ENCODE data around the gene PRSS53. TPM values are rescaled to one million over a fixed set of nuclear protein-coding genes. Genes with fewer than 3 reads are reported as not detected.
A peak's percentile ranks its signal among the peaks of the same experiment; 100 is the strongest.

The PRSS53 gene
- total RNA-seq, 1 donor from 2014 or later, result 1.1 TPM

DNA sequence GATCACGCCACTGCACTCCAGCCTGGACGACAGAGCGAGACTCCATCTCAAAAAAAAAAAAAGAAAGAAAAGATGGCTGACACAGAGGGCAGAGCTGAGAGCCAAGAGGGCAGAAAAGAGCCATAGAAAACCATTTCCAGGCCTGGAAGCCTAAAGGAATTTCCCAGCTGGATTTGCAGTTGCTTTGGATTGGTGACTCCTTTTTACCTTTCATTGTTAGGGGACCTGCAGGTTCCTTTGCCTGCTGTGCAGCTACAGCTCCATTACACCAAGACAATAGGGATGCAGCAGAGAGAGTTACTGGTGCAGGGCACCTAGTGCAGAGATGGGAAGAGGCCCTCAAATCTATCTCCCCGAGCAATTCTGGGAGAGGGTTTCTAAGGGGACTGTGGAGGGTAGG, 33.1 kb downstream of the PRSS53 start:
- DNase-seq (ENCODE audit: low read depth) (no peak), FAIRE-seq (no peak)
- no peak overlapping the region for H3K4me3 ChIP-seq (ENCODE audit: low read depth, low read length)
- no peaks in the 10 kb centered on the region for H3K27me3 ChIP-seq (ENCODE audit: control insufficient read depth, insufficient read depth, low read length)
- TF ChIP-seq, protein P1, sequence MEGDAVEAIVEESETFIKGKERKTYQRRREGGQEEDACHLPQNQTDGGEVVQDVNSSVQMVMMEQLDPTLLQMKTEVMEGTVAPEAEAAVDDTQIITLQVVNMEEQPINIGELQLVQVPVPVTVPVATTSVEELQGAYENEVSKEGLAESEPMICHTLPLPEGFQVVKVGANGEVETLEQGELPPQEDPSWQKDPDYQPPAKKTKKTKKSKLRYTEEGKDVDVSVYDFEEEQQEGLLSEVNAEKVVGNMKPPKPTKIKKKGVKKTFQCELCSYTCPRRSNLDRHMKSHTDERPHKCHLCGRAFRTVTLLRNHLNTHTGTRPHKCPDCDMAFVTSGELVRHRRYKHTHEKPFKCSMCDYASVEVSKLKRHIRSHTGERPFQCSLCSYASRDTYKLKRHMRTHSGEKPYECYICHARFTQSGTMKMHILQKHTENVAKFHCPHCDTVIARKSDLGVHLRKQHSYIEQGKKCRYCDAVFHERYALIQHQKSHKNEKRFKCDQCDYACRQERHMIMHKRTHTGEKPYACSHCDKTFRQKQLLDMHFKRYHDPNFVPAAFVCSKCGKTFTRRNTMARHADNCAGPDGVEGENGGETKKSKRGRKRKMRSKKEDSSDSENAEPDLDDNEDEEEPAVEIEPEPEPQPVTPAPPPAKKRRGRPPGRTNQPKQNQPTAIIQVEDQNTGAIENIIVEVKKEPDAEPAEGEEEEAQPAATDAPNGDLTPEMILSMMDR (IDR thresholded peaks at IDR 0.05; ENCODE audit: insufficient read depth, low read length, severe bottlenecking), result no peak
- H3K36me3 ChIP-seq (ENCODE audit: control insufficient read depth, insufficient read depth, low read length), result no peaks in the 10 kb centered on the region

DNA sequence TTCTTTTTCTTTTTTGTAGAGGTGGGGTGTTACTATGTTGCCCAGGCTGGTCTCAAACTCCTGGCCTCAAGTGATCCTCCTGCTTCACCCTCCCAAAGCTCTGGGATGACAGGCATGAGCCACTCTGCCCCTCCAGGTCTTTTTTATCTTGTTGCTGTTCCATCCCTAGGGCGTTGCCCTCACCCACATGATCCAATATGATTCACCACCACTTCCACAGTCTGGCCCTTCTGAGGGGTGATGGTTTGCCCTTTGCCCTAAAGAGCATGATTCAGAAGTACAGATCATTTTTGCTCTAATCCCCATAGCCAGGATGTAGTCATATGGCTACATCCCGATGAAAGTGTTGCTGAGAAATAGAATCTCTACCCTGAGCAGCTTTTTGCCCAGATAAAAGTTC, 36.6 kb downstream of the PRSS53 start:
- Histone ChIP-seq H3K4me3 (ENCODE audit: low read depth, low read length) (no peak overlapping the region), H3K27me3 (ENCODE audit: control insufficient read depth, insufficient read depth, low read length) (no peaks in the 10 kb centered on the region), H3K36me3 (ENCODE audit: control insufficient read depth, insufficient read depth, low read length) (no peaks in the 10 kb centered on the region)
- FAIRE-seq, result peak; percentile 95
- TF ChIP-seq, protein P1 (IDR thresholded peaks at IDR 0.05; ENCODE audit: insufficient read depth, low read length, severe bottlenecking), result no peak
- DNase-seq (ENCODE audit: low read depth), result peak; percentile 98

DNA sequence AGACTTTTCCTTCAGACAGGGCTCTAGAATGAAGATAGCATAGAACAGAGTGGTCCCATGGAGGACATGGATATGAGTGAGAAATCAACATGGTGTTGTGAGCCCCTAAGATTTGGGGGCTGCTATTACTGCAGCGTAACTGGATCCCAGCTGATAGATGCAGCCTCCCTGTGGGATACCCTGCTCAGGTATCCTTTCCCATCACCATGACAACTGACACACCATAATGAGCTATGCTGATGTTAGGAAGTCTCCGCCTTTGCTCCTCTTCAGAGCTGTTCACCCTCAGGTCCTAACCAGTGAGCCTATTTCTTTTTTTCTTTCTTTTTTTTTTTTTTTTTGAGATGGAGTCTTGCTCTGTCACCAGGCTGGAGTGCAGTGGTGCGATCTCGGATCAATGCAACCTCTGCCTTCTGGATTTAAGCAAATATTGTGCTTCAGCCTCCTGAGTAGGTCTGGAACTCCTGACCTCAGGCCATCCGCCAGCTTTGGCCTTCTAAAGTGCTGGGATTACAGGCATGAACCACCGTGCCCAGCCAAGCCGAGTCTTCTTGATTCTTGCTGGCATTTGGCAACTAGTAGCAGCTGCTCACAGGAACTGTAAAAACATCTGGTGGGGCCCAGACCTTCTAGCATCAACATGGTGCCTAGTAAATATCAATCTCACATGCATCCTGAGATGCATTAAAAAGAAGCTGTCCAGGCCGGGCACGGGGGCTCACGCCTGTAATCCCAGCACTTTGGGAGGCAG, 38.3 kb downstream of the PRSS53 start:
- no peak for FAIRE-seq
- H3K36me3 ChIP-seq (ENCODE audit: control insufficient read depth, insufficient read depth, low read length), result no peaks in the 10 kb centered on the region
- no peaks in the 10 kb centered on the region for H3K27me3 ChIP-seq (ENCODE audit: control insufficient read depth, insufficient read depth, low read length)
- no peak overlapping the region for H3K4me3 ChIP-seq (ENCODE audit: low read depth, low read length)
- TF ChIP-seq, protein P1 (IDR thresholded peaks at IDR 0.05; ENCODE audit: insufficient read depth, low read length, severe bottlenecking), result no peak
- no peak for DNase-seq (ENCODE audit: low read depth)

DNA sequence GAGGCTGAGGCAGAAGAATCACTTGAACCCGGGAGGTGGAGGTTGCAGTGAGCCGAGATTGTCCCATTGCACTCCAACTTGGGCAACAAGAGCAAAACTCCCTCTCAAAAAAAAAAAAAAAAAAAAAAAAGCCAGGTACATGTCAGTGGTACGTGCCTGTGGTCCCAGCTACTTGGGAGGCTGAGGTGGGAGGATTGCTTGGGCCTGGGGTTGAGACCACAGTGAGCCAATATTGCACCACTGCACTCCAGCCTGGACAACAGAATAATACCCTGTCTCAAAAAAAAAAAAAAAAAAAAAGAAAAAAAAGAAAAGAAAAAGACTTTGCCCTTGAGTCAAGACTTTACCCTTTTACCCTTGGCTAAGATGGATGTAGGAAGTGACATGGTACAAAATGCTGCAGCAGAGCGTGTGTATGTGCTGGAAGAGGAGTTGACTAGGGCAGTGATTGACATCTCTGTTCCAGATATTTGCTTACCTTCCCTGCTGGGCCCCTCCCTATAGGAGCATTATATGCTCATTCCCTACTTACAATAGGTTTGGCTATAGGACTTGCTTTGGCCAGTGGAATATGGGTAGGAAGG, 44.8 kb downstream of the PRSS53 start:
- H3K4me3 ChIP-seq (ENCODE audit: low read depth, low read length), result no peak overlapping the region
- H3K36me3 ChIP-seq (ENCODE audit: control insufficient read depth, insufficient read depth, low read length), result peaks cover 15% of the 10 kb centered on the region
- DNase-seq (ENCODE audit: low read depth), result no peak
- FAIRE-seq, result no peak
- no peaks in the 10 kb centered on the region for H3K27me3 ChIP-seq (ENCODE audit: control insufficient read depth, insufficient read depth, low read length)
- TF ChIP-seq, protein P1 (IDR thresholded peaks at IDR 0.05; ENCODE audit: insufficient read depth, low read length, severe bottlenecking), result no peak

DNA sequence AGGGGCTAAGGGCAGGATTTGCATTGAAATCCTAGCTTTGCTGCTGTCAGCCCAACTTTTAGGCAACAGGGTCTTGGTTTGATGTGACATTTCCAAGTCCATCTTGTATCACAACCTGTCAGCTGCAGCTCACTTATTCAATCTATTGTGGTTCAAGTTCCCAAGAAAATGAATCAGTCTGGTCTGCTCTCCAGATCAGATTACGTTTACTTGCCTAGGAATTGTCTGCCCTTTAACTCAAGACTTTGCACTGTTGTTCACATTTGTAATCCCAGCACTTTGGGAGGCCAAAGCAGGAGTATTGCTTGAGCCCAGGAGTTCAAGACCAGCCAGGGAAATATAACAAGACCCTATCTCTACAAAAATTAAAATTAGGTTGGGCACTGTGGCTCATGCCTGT, 45.4 kb downstream of the PRSS53 start:
- no peak overlapping the region for H3K4me3 ChIP-seq (ENCODE audit: low read depth, low read length)
- no peak for DNase-seq (ENCODE audit: low read depth)
- peaks cover 19% of the 10 kb centered on the region for H3K36me3 ChIP-seq (ENCODE audit: control insufficient read depth, insufficient read depth, low read length)
- no peaks in the 10 kb centered on the region for H3K27me3 ChIP-seq (ENCODE audit: control insufficient read depth, insufficient read depth, low read length)
- TF ChIP-seq, protein P1 (IDR thresholded peaks at IDR 0.05; ENCODE audit: insufficient read depth, low read length, severe bottlenecking), result no peak
- FAIRE-seq, result peak; percentile 55
